GM06990 (cell line): Measurements from ENCODE around the gene RCVRN.

Experiments
- DNase-seq: peaks from one replicate; pipeline ENCODE4 v3.0.0-alpha.2; 2011; ENCODE audit not compliant: insufficient read length; ENCODE audit errors: extremely low read depth
- H3K27me3 ChIP-seq: replicated peaks from 2 replicates; pipeline ENCODE4 v1.6.0; 2011; ENCODE audit warnings: low read length; ENCODE audit not compliant: control insufficient read depth, insufficient read depth
- H3K36me3 ChIP-seq: 2 replicates; pipeline ENCODE4 v1.5.1; 2011; ENCODE audit warnings: low read length; ENCODE audit not compliant: control insufficient read depth, insufficient read depth
- H3K4me3 ChIP-seq: replicated peaks from 2 replicates; pipeline ENCODE4 v1.5.1; 2011; ENCODE audit warnings: low read depth, mild to moderate bottlenecking, control low read depth, low read length
- CTCF ChIP-seq: IDR thresholded peaks from 2 replicates; pipeline ENCODE4 v1.5.1; 2011; ENCODE audit warnings: low read length, control low read depth, mild to moderate bottlenecking, inconsistent platforms; ENCODE audit not compliant: insufficient read depth, poor library complexity, severe bottlenecking

RCVRN gene

GRCh38 chr17:9902120-9902519 lies 3.0 kb downstream of the RCVRN start:
- H3K4me3 ChIP-seq = no peak overlapping the region
- no peak for DNase-seq
- peaks cover 1% of the 10 kb centered on the region; the same call in 1 of the 2 replicates for H3K27me3 ChIP-seq
- H3K36me3 ChIP-seq = no peaks in the 10 kb centered on the region
- no peak for TF ChIP-seq CTCF

GRCh38 chr17:9900784-9901183 lies 4.3 kb downstream of the RCVRN start:
- Histone ChIP-seq H3K36me3 (no peaks in the 10 kb centered on the region), H3K27me3 (peaks cover 1% of the 10 kb centered on the region; the same call in 1 of the 2 replicates), H3K4me3 (no peak overlapping the region)
- no peak for DNase-seq
- TF ChIP-seq CTCF = no peak

GRCh38 chr17:9900044-9900594 lies 5.0 kb downstream of the RCVRN start:
- H3K4me3 ChIP-seq = no peak overlapping the region
- no peak for DNase-seq
- no peak for TF ChIP-seq CTCF
- no peaks in the 10 kb centered on the region for H3K36me3 ChIP-seq
- H3K27me3 ChIP-seq = peaks cover 1% of the 10 kb centered on the region; the same call in 1 of the 2 replicates

GRCh38 chr17:9899280-9900043 lies 5.6 kb downstream of the RCVRN start:
- Histone ChIP-seq H3K36me3 (no peaks in the 10 kb centered on the region), H3K4me3 (no peak overlapping the region), H3K27me3 (peaks cover 1% of the 10 kb centered on the region; the same call in 1 of the 2 replicates)
- no peak for TF ChIP-seq CTCF
- DNase-seq = no peak

- H3K4me3 ChIP-seq = no peak overlapping the region
- H3K36me3 ChIP-seq = no peaks in the 10 kb centered on the region
- peaks cover 1% of the 10 kb centered on the region; the same call in 1 of the 2 replicates for H3K27me3 ChIP-seq
- no peak for TF ChIP-seq CTCF
- no peak for DNase-seq
Measured at GRCh38 chr17:9898812-9899211, 6.3 kb downstream of the RCVRN start.
